ENCODE results near the gene DNASE2B.

DNASE2B gene, protein sequence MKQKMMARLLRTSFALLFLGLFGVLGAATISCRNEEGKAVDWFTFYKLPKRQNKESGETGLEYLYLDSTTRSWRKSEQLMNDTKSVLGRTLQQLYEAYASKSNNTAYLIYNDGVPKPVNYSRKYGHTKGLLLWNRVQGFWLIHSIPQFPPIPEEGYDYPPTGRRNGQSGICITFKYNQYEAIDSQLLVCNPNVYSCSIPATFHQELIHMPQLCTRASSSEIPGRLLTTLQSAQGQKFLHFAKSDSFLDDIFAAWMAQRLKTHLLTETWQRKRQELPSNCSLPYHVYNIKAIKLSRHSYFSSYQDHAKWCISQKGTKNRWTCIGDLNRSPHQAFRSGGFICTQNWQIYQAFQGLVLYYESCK

DNA sequence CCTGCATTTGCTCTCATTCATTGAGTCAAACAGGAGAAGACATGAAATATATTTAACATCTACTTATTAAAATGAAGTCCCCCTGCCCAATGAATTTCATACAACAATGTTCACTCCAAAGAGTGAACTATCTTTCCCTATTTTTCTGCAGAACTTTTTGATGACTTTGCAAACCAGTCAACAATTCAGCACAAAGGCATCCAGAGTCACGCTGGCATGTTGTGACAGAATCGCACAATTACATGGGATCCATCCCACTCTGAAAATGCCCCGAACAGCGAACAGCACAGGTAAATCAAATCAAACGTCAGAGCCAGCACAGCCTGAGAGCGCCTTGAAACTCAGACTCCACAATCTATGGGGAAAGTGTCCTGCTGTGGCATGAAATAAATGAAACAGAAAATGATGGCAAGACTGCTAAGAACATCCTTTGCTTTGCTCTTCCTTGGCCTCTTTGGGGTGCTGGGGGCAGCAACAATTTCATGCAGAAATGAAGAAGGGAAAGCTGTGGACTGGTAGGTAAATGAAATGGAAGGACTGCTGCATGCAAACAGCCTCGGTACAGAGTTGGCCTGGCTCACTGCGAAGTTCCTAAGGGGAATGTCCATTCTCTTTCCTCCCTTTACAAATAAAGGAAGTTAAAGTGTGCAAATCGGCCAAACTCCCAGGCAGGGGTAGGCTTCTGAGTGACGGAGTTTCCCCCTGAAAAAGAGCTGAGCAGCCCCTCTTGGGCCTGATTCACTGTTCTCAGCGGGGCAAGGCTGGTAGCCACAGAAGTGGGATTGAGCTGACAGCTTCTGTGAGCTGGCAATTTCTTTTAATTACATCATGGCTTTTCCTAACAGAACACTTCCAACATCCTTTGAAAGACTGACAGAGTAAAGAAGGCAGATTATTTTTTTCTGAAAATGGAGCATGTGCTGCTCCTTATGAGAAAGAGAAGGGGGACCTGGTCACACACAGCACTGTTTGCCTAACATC is at the start of gene DNASE2B:
Gene DNASE2B (plus strand): TSS at position 310 of the 981 bp plus-strand sequence. CDS start 81 bp downstream, at position 391.
- DNase-seq (ENCODE audit: low read depth), result no peak

DNA sequence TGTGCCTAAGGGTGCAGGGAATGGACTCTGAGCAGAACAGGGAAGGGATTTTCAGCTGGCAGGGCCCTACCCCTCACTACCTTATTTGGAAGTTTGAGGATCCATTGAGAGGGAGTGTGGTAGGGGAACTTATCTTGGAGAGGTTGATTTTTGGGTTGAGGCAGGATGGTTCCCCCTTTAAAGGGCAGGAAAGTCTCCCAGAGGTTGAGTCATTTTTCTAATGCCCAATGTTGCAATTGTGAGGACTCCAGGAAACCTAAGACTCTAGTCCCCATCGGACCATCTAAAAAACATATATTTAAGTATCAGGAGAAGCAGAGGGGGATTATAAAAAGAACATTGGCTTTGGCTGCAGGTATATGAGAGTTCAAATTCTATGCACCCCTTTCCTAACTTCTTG is 49.5 kb upstream of the DNASE2B start:
- no peak for DNase-seq (ENCODE audit: low read depth)

- no peak for DNase-seq (ENCODE audit: low read depth)
Observed at GRCh38 chr1:84350104-84350503, 48.2 kb upstream of the DNASE2B start.

DNA sequence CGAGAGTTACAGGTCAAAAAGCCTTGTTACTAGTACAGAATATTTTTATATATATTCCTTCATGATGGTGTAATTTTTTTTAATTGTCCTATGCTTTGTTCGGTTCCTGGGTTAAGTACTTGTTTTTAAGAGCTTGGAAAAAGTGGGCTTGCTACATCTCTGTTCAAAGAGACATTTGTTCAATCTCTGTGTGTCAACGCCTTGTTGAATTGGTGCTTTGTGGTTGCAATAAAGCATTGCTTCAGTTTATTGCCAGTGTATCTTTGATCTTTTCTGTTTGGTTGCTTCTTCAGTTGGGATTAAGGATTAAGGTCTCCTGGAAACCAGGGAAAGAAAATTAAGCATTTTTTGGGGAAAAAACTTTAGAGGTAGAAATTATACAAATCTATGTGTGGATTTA is 47.7 kb upstream of the DNASE2B start:
- no peak for DNase-seq (ENCODE audit: low read depth)

GRCh38 chr1:84352298-84353106 is 45.8 kb upstream of the DNASE2B start:
- no peak for DNase-seq (ENCODE audit: low read depth)

- DNase-seq (ENCODE audit: low read depth), result no peak
Observed at GRCh38 chr1:84353695-84354094, 44.6 kb upstream of the DNASE2B start.

- no peak for DNase-seq (ENCODE audit: low read depth)
Observed at GRCh38 chr1:84355556-84355955, 42.7 kb upstream of the DNASE2B start.

- DNase-seq (ENCODE audit: low read depth), result no peak
Observed at GRCh38 chr1:84356881-84357280, 41.4 kb upstream of the DNASE2B start.

GRCh38 chr1:84358695-84359094 is 39.6 kb upstream of the DNASE2B start:
- DNase-seq (ENCODE audit: low read depth), result no peak

GRCh38 chr1:84360316-84360715 is 38.0 kb upstream of the DNASE2B start:
- DNase-seq (ENCODE audit: low read depth), result no peak

GRCh38 chr1:84361796-84362195 is 36.5 kb upstream of the DNASE2B start:
- DNase-seq (ENCODE audit: low read depth), result no peak

DNA sequence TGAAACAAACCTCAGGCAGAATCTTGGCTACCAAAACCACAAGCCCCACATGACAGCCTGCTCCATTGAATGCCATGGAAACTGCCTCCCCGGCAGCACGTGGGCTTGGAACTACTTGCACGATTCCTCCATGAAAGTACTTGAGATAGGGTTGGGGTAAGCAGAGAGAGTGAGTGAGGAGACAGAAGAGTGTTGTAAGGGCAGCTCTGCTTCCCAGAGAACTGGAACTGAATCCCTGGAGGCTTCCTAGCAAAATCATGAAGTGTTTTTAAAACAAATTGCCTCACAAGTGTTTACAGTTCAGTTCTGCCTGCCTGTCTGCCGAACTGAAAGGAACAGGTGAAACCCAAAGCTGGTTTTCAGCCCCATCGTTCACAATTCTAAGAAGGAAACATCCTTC is 35.3 kb upstream of the DNASE2B start:
- no peak for DNase-seq (ENCODE audit: low read depth)

- DNase-seq (ENCODE audit: low read depth), result no peak
Observed at GRCh38 chr1:84363622-84364021, 34.7 kb upstream of the DNASE2B start.

- peak; percentile 97 for DNase-seq (ENCODE audit: low read depth)
Observed at GRCh38 chr1:84365225-84366221, 32.8 kb upstream of the DNASE2B start.

- peak; percentile 89 for DNase-seq (ENCODE audit: low read depth)
Observed at GRCh38 chr1:84366786-84367185, 31.5 kb upstream of the DNASE2B start.

GRCh38 chr1:84367219-84367618 is 31.1 kb upstream of the DNASE2B start:
- DNase-seq (ENCODE audit: low read depth), result no peak

DNA sequence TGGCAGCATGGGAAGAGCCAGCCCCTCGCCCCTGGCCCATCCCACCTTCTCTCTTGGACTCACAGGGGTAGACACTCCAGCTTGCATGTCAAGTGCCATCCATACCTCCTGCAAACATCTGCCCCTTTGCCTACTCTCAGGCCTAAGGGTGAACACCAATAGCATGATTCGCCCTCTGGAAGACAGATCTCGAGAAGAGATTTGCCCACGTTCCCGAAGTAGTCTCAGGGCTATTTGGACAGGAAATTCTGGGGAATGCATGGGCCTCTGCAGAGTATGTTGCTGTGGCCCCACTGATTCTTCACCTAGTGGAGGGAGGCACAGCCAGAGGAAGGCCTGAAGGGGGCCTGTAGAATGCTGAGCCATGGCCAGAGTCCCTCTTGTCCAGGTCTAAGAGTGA is 29.8 kb upstream of the DNASE2B start:
- DNase-seq (ENCODE audit: low read depth), result no peak

DNA sequence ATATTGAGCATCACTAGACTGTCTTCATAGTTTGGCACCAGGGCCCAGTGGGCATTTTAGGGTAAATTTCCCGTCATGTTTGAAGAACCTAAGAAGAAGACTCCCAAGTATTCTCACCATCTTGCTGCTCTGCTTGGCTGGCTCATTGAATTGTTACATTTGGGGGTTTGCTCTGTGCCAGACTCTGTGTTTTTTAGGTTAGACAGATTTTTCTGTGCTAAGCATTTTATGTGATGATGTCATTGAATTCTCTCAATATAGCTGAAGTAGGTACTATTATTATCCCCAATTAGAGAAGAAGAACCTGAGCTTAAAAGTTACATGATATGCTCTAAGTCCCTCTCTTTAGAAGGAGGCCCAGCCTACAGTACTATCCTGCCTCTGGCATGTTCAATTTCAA is 28.0 kb upstream of the DNASE2B start:
- no peak for DNase-seq (ENCODE audit: low read depth)

DNA sequence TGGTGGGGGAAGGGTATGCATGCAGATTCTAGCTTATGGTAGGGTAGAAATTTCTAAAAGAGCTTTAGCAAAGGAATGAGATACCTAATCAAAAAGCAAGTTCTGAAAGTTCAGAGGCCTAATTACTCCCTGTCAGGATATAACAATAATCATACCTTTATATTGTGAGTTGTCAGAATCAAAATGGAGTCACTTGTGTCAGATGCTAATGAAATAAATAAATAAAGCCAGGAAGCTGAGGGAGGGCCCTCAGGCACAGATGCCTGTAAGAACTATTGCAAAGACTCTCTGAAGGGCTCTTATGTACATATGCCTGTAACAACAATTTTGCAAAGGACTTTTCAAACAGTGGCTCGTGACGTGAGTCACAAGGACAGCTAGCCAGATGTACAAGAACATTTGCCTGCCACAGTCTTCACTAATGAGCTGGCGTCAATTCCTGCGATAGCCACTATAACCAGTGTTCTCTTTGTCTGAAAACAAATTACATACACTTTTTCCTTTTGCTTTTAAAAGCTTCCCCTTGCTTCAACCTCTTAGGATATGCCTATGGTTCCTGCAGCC is 27.4 kb upstream of the DNASE2B start:
- peak; percentile 83 for DNase-seq (ENCODE audit: low read depth)

GRCh38 chr1:84373436-84374141 is 24.7 kb upstream of the DNASE2B start:
- peak; percentile 27 for DNase-seq (ENCODE audit: low read depth)
